ENCODE results near the gene KIAA2012.

GRCh38 chr2:202035089-202035940, 37.7 kb upstream of the KIAA2012 start:
- TF ChIP-seq POLR2A (IDR thresholded peaks at IDR 0.05; ENCODE audit: low read length) (no peak), GATA1 (IDR thresholded peaks at IDR 0.05; ENCODE audit: low read depth, low read length) (no peak)

Measured in erythroblast (primary cell).